K562 (cell line): ENCODE measurements around the gene PHLPP2. TPM values are rescaled to one million over a fixed set of nuclear protein-coding genes. Genes with fewer than 3 reads are reported as not detected.

Source experiments
- ATAC-seq: fragments of 200-7000 bp; cut with Tn5 transposase; 3 replicates; pipeline ENCODE4 v1.9.1; 2020; ENCODE audit warnings: moderate library complexity
- BruUV-seq: library from RNA; stranded (reverse); fragments of 400-500 nt; replicated peaks from 2 replicates; lab custom pipeline; 2021; lab: Mats Ljungman, UMichigan
- CTCF ChIA-PET: fragments of 300-600 bp; formaldehyde crosslinking; extraction: SDS; loops from one replicate; lab custom pipeline; 2021; ENCODE audit warnings: low intra/inter-chr PET ratio; lab: Yijun Ruan, JAX
- POLR2A ChIA-PET: fragments of 300-600, 350-650 bp; sonication (Branson Sonifier 250); formaldehyde crosslinking; extraction: SDS; loops from one replicate; lab custom pipeline; 2021; ENCODE audit warnings: antibody characterized with exemption, inconsistent platforms; lab: Yijun Ruan, JAX
- DNase-seq, 4 experiments: peaks; one replicate each; pipeline versions ENCODE4 v3.0.0 to v3.0.0-alpha.2; 2011 to 2018; ENCODE audit warnings: low spot score in 3 of 4, mixed read lengths in 3 of 4; ENCODE audit errors: extremely low read depth in 1 of 4
- FAIRE-seq: peaks from 2 replicates; lab custom pipeline; 2011; peaks lifted over from hg19 to GRCh38; lab: Jason Lieb, UNC
- H2AFZ ChIP-seq: 2 replicates; pipeline ENCODE4 v1.6.0; 2011; ENCODE audit warnings: low read depth, low read length, control low read depth, inconsistent platforms
- H3K27ac ChIP-seq: fragments of 200-600 bp; 3 replicates; pipeline ENCODE4 v1.8.0; 2011; ENCODE audit warnings: low read depth, mild to moderate bottlenecking, control low read depth, inconsistent platforms, low read length, moderate library complexity, mixed read lengths; ENCODE audit errors: extremely low read depth
- H3K27me3 ChIP-seq, 2 experiments: fragments of 300-600 bp in 1 of 2; 2 replicates in 1 of 2; 3 replicates in 1 of 2; pipeline versions ENCODE4 v1.6.0 to v1.8.0; 2011; ENCODE audit warnings: inconsistent platforms in 2 of 2, low read length in 2 of 2, mild to moderate bottlenecking in 1 of 2, mixed read lengths in 1 of 2, moderate library complexity in 1 of 2; ENCODE audit not compliant: control insufficient read depth in 2 of 2, insufficient read depth in 2 of 2
- H3K36me3 ChIP-seq: fragments of 300-600 bp; 3 replicates; pipeline ENCODE4 v1.8.0; 2011; ENCODE audit warnings: mild to moderate bottlenecking, low read length, inconsistent platforms; ENCODE audit not compliant: control insufficient read depth, insufficient read depth
- H3K4me1 ChIP-seq, 2 experiments: fragments of 200-600 bp in 1 of 2; replicated peaks in 1 of 2; 2 replicates in 1 of 2; 3 replicates in 1 of 2; pipeline versions ENCODE4 v1.5.1 to v1.8.0; 2011; ENCODE audit warnings: inconsistent platforms in 2 of 2, low read length in 2 of 2, mild to moderate bottlenecking in 1 of 2, mixed read lengths in 1 of 2, moderate library complexity in 1 of 2; ENCODE audit not compliant: control insufficient read depth in 2 of 2, insufficient read depth in 2 of 2
- H3K4me2 ChIP-seq: 2 replicates; pipeline ENCODE4 v1.6.1; 2011; ENCODE audit warnings: low read length, control low read depth, inconsistent platforms, mixed read lengths; ENCODE audit not compliant: insufficient read depth
- H3K4me3 ChIP-seq: fragments of 200-600 bp; sonication (generic), shearing (Covaris generic); 2 replicates; pipeline ENCODE4 v1.5.1; 2016; ENCODE audit warnings: control low read depth, inconsistent platforms
- H3K79me2 ChIP-seq: fragments of 200-600 bp; 3 replicates; pipeline ENCODE4 v1.8.0; 2011; ENCODE audit warnings: low read length, inconsistent platforms; ENCODE audit not compliant: control insufficient read depth, insufficient read depth
- H3K9ac ChIP-seq, 2 experiments: 2 replicates each; pipeline versions ENCODE4 v1.6.0 to v1.6.1; 2011; ENCODE audit warnings: low read depth in 2 of 2, low read length in 2 of 2, control low read depth in 1 of 2, inconsistent platforms in 1 of 2, mild to moderate bottlenecking in 1 of 2, mixed read lengths in 1 of 2; ENCODE audit not compliant: insufficient read depth in 1 of 2
- H3K9me1 ChIP-seq: one replicate; pipeline ENCODE4 v1.6.0; 2011; ENCODE audit warnings: inconsistent platforms, mild to moderate bottlenecking, low read length, moderate library complexity; ENCODE audit not compliant: control insufficient read depth, insufficient read depth
- H3K9me3 ChIP-seq: replicated peaks from 2 replicates; pipeline ENCODE4 v1.5.1; 2011; ENCODE audit warnings: low read depth, low read length, inconsistent platforms; ENCODE audit not compliant: control insufficient read depth, insufficient read depth
- H4K20me1 ChIP-seq: replicated peaks from 2 replicates; pipeline ENCODE4 v1.6.1; 2011; ENCODE audit warnings: low read length, inconsistent platforms, mixed read lengths; ENCODE audit not compliant: control insufficient read depth, insufficient read depth
- BRCA1 ChIP-seq, 2 experiments: fragments of 450-650 bp in 1 of 2; sonication (generic) in 1 of 2; formaldehyde crosslinking in 1 of 2; IDR thresholded peaks; 2 replicates each; pipeline versions ENCODE4 v1.5.0 to v1.6.1; 2017 to 2020; ENCODE audit warnings: mild to moderate bottlenecking in 1 of 2, missing genetic modification reagents in 1 of 2
- HDAC6 ChIP-seq: IDR thresholded peaks from 2 replicates; pipeline ENCODE4 v1.6.1; 2012; ENCODE audit warnings: low read depth, mild to moderate bottlenecking, control low read depth, inconsistent platforms, low read length, moderate library complexity
- HNRNPUL1 ChIP-seq: fragments of 200-400 bp; formaldehyde crosslinking; IDR thresholded peaks from 2 replicates; pipeline ENCODE4 v1.6.1; 2017; ENCODE audit warnings: low read length
- ZBTB11 ChIP-seq, 3 experiments: fragments of 200-800 bp in 1 of 3; fragments of 250-450 bp in 1 of 3; fragments of 450-650 bp in 1 of 3; sonication (Bioruptor Pico) in 1 of 3; sonication (Bioruptor generic) in 1 of 3; formaldehyde crosslinking in 1 of 3; IDR thresholded peaks; 2 replicates each; pipeline versions ENCODE4 v1.6.1 to v1.8.0; 2016 to 2022; ENCODE audit warnings: mild to moderate bottlenecking in 2 of 3, missing genetic modification characterization in 2 of 3, missing compliant biosample characterization in 1 of 3, moderate library complexity in 1 of 3
- ZKSCAN1 ChIP-seq: fragments of 150-350 bp; IDR thresholded peaks from 2 replicates; pipeline ENCODE4 v1.6.1; 2016; ENCODE audit warnings: low read depth, low read length
- ZKSCAN3 ChIP-seq: fragments of 250-450 bp; sonication (Bioruptor Pico); IDR thresholded peaks from 2 replicates; pipeline ENCODE4 v1.4.0; 2020
- ZNF184 ChIP-seq: sonication (generic); formaldehyde crosslinking; IDR thresholded peaks from 2 replicates; pipeline ENCODE4 v1.5.0; 2020; ENCODE audit warnings: missing genetic modification reagents
- ZNF609 ChIP-seq: sonication (generic); formaldehyde crosslinking; IDR thresholded peaks from 2 replicates; pipeline ENCODE4 v1.8.1; 2023; ENCODE audit warnings: missing genetic modification reagents, mild to moderate bottlenecking, borderline replicate concordance
- WGBS: fragments of 100-300 bp; shearing (Covaris generic); methylation state at CpG from one replicate; pipeline ENCODE4 v1.1.6; 2016; ENCODE audit warnings: low coverage, mixed read lengths; ENCODE audit not compliant: insufficient coverage; ENCODE audit errors: missing lambda C conversion rate; 5-methylcytosine and 5-hydroxymethylcytosine counted together
- in situ Hi-C: fragments of 300-500 bp; cut with MboI; formaldehyde crosslinking; loops from 4 replicates; pipeline ENCODE4 v1.15.0; 2018; ENCODE audit warnings: inconsistent platforms, mixed read lengths
- intact Hi-C: fragments of 100-400 bp; cut with micrococcal nuclease; formaldehyde crosslinking; loops from 2 replicates; pipeline ENCODE4 v1.14.2; 2022
- polyA plus RNA-seq, 8 experiments: library from polyadenylated mRNA; depleted of rRNA in 4 of 8; stranded (reverse) in 5 of 8; unstranded in 3 of 8; fragments of >200 nt; fragmentation: Nextera tagmentation in 2 of 8; fragmentation: Illumina TruSeq in 1 of 8; extraction: Ambion mirVana in 2 of 8; extraction: Trizol in 1 of 8; gene quantifications; 2 replicates each; pipeline versions ENCODE4 v1.2.1 to v1.2.3, GENCODE V29; 2011 to 2014; ENCODE audit warnings: inconsistent platforms in 1 of 8, missing spikeins in 1 of 8
- total RNA-seq, 7 experiments: library from RNA; depleted of rRNA in 6 of 7; stranded (reverse); fragments of >200 nt in 6 of 7; fragmentation: Illumina TruSeq in 2 of 7; extraction: Trizol in 2 of 7; gene quantifications; 2 replicates each; pipeline versions ENCODE4 v1.2.1 to v1.2.3, GENCODE V29; 2011 to 2021; ENCODE audit warnings: low replicate concordance in 1 of 7
- TF ChIP-seq, protein P1 (sequence below): fragments of 450-650 bp; formaldehyde crosslinking; IDR thresholded peaks from 2 replicates; pipeline ENCODE4 v1.4.0; 2022; ENCODE audit warnings: mild to moderate bottlenecking, moderate library complexity

Gene PHLPP2
- total and polyA plus RNA-seq, 9 of the 15 experiments (the other 6 are each of a cell fraction or from before 2014, with no cell fraction given) = 0.60 to 7.1 (median 2.6) TPM

- TF ChIP-seq ZKSCAN3 (no peak), HDAC6 (no peak), ZKSCAN1 (no peak)
- TF ChIP-seq, protein P1, sequence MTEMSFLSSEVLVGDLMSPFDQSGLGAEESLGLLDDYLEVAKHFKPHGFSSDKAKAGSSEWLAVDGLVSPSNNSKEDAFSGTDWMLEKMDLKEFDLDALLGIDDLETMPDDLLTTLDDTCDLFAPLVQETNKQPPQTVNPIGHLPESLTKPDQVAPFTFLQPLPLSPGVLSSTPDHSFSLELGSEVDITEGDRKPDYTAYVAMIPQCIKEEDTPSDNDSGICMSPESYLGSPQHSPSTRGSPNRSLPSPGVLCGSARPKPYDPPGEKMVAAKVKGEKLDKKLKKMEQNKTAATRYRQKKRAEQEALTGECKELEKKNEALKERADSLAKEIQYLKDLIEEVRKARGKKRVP = no peak
- TF ChIP-seq, all 486 proteins: peak for 0
Measured at GRCh38 chr16:71693164-71693563, 31.3 kb downstream of the PHLPP2 start (continued).

DNA sequence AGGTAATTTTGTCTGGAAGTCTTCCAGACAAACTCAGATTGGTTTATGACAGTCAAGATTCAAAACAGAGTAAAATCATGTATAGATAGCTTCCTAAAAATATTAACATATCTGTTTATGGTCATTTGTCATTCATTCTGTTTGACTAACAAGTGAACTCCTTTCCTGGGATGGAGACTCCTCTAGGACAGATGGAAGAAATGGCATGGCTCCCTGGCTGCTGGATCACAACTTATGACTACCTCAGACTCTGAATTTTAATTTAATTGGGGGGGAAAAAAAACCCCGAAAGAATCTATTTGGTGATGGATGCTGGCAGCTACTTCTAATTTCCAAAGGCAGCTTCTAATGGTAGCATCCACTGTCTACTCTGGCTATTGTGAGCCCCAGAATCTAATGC lies 34.6 kb downstream of the PHLPP2 start:
- H3K4me3 ChIP-seq = no peak overlapping the region
- H2AFZ ChIP-seq = no peak overlapping the region
- WGBS = 75% methylated on average over 1 of the region's 1 CpG
- POLR2A ChIA-PET = no interaction called here
- no peak for ATAC-seq
- no peak overlapping the region for H3K27ac ChIP-seq
- H3K27me3 ChIP-seq = no peaks in the 10 kb centered on the region
- no peak overlapping the region for H3K9ac ChIP-seq
- CTCF ChIA-PET = no interaction called here
- H4K20me1 ChIP-seq = no peaks in the 10 kb centered on the region
- in situ Hi-C loops (no loop called here), intact Hi-C loops (no loop called here)
- H3K36me3 ChIP-seq = peaks cover 13% of the 10 kb centered on the region
- FAIRE-seq = no peak
- H3K9me3 ChIP-seq = no peaks in the 10 kb centered on the region
- BruUV-seq = no TSS peak
- H3K4me1 ChIP-seq = no peaks in the 10 kb centered on the region
- no peak for DNase-seq
- H3K9me1 ChIP-seq = no peaks in the 10 kb centered on the region
- no peak overlapping the region for H3K4me2 ChIP-seq
- H3K79me2 ChIP-seq = no peaks in the 10 kb centered on the region
- TF ChIP-seq BRCA1 (IDR thresholded peaks at IDR 0.05) (no peak), BRCA1 (CRISPR knock-in tag; IDR thresholded peaks at IDR 0.05) (no peak), ZNF184 (CRISPR knock-in tag) (no peak), ZBTB11 (CRISPR knock-in tag; IDR thresholded peaks at IDR 0.05) (no peak), HNRNPUL1 (no peak), ZNF609 (no peak)
